Measurements from ENCODE around the gene HHEX. TPM values are rescaled to one million over a fixed set of nuclear protein-coding genes. Genes with fewer than 3 reads are reported as not detected.

Gene HHEX
- total and polyA plus RNA-seq, 4 donors, result 16.2 to 42.2 (median 34.2) TPM

DNA sequence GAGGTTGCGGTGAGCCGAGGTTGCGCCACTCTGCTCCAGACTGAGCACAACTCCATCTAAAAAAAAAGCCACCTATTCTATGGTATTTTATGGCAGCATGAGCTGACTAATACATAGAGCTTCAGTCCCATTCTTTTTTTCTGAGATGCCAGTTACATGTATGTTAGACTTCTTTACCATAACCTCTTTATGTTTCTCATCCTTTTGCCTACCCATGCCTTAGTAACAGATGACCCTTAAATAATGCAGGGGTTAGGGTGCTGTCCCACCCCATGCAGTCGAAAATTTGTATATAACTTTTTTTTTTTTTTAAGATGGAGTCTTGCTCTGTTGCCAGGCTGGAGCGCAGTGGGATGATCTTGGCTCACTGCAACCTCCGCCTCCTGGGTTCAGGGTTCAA lies 22.7 kb upstream of the HHEX start:
- TF ChIP-seq, protein P1, sequence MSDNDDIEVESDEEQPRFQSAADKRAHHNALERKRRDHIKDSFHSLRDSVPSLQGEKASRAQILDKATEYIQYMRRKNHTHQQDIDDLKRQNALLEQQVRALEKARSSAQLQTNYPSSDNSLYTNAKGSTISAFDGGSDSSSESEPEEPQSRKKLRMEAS (IDR thresholded peaks at IDR 0.05), result no peak
- TF ChIP-seq TAF1 (conservative IDR thresholded peaks at IDR 0.05), result no peak
- no peak for TF ChIP-seq RXRA (IDR thresholded peaks at IDR 0.05)
- TF ChIP-seq SP1 (IDR thresholded peaks at IDR 0.05), result no peak
- TF ChIP-seq HNF4A (conservative IDR thresholded peaks at IDR 0.05), result no peak
- TF ChIP-seq JUND (IDR thresholded peaks at IDR 0.05), result no peak
- TF ChIP-seq HNF4G (IDR thresholded peaks at IDR 0.05), result no peak
- no peak for TF ChIP-seq RAD21 (IDR thresholded peaks at IDR 0.05)
- no peak for TF ChIP-seq ZBTB33 (IDR thresholded peaks at IDR 0.05)
- TF ChIP-seq YY1 (IDR thresholded peaks at IDR 0.05), result no peak
- no peak for TF ChIP-seq FOXA1 (IDR thresholded peaks at IDR 0.05)
- TF ChIP-seq EGR1 (IDR thresholded peaks at IDR 0.05; ENCODE audit: low read depth in 2 of 2), result no peak
- TF ChIP-seq ATF3 (IDR thresholded peaks at IDR 0.05), result no peak
- TF ChIP-seq FOXA2 (IDR thresholded peaks at IDR 0.05), result no peak
- no peak for TF ChIP-seq GABPA (IDR thresholded peaks at IDR 0.05 in 1 of 2, conservative IDR thresholded peaks at IDR 0.05 in 1 of 2)
- no peak for TF ChIP-seq NR2F2 (IDR thresholded peaks at IDR 0.05)
- TF ChIP-seq, protein P2, sequence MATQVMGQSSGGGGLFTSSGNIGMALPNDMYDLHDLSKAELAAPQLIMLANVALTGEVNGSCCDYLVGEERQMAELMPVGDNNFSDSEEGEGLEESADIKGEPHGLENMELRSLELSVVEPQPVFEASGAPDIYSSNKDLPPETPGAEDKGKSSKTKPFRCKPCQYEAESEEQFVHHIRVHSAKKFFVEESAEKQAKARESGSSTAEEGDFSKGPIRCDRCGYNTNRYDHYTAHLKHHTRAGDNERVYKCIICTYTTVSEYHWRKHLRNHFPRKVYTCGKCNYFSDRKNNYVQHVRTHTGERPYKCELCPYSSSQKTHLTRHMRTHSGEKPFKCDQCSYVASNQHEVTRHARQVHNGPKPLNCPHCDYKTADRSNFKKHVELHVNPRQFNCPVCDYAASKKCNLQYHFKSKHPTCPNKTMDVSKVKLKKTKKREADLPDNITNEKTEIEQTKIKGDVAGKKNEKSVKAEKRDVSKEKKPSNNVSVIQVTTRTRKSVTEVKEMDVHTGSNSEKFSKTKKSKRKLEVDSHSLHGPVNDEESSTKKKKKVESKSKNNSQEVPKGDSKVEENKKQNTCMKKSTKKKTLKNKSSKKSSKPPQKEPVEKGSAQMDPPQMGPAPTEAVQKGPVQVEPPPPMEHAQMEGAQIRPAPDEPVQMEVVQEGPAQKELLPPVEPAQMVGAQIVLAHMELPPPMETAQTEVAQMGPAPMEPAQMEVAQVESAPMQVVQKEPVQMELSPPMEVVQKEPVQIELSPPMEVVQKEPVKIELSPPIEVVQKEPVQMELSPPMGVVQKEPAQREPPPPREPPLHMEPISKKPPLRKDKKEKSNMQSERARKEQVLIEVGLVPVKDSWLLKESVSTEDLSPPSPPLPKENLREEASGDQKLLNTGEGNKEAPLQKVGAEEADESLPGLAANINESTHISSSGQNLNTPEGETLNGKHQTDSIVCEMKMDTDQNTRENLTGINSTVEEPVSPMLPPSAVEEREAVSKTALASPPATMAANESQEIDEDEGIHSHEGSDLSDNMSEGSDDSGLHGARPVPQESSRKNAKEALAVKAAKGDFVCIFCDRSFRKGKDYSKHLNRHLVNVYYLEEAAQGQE (IDR thresholded peaks at IDR 0.05), result no peak
- Histone ChIP-seq H3K9ac (ENCODE audit: low read depth in 1 of 2, low read length in 2 of 2) (no peak overlapping the region), H3K27ac (ENCODE audit: low read depth in 1 of 2, low read length in 2 of 2) (no peak overlapping the region), H3K4me3 (ENCODE audit: low read depth in 1 of 3, low read length in 3 of 3) (no peak overlapping the region), H3K9me3 (ENCODE audit: control insufficient read depth in 4 of 4, low read length in 3 of 4) (peaks cover 0 to 8% (median under 1%) of the 10 kb centered on the region in 4 donors), H3K4me1 (ENCODE audit: control insufficient read depth in 4 of 4, insufficient read depth in 4 of 4, low read length in 3 of 4) (no peaks in the 10 kb centered on the region), H3K36me3 (ENCODE audit: control insufficient read depth in 4 of 4, insufficient read depth in 3 of 4, low read depth in 1 of 4, low read length in 3 of 4) (no peaks in the 10 kb centered on the region), H3K27me3 (ENCODE audit: control insufficient read depth in 4 of 4, insufficient read depth in 4 of 4, low read length in 3 of 4) (no peaks in the 10 kb centered on the region)
- WGBS, result 96% methylated on average over 6 of the region's 6 CpGs
- DNase-seq (ENCODE audit: low spot score), result no peak

GRCh38 chr10:92677708-92678107 lies 12.0 kb upstream of the HHEX start:
- no peak overlapping the region for H3K4me3 ChIP-seq (ENCODE audit: low read depth in 1 of 3, low read length in 3 of 3)
- H3K27ac ChIP-seq (ENCODE audit: low read depth in 1 of 2, low read length in 2 of 2), result no peak overlapping the region
- H3K9me3 ChIP-seq (ENCODE audit: control insufficient read depth in 4 of 4, low read length in 3 of 4), result no peaks in the 10 kb centered on the region
- H3K4me1 ChIP-seq (ENCODE audit: control insufficient read depth in 4 of 4, insufficient read depth in 4 of 4, low read length in 3 of 4), result no peaks in the 10 kb centered on the region
- H3K9ac ChIP-seq (ENCODE audit: low read depth in 1 of 2, low read length in 2 of 2), result no peak overlapping the region
- no peak for DNase-seq (ENCODE audit: low spot score)
- TF ChIP-seq, protein P2 (IDR thresholded peaks at IDR 0.05), result no peak
- no peak for TF ChIP-seq RAD21 (IDR thresholded peaks at IDR 0.05)
- no peak for TF ChIP-seq EGR1 (IDR thresholded peaks at IDR 0.05; ENCODE audit: low read depth in 2 of 2)
- H3K27me3 ChIP-seq (ENCODE audit: control insufficient read depth in 4 of 4, insufficient read depth in 4 of 4, low read length in 3 of 4), result no peaks in the 10 kb centered on the region
- H3K36me3 ChIP-seq (ENCODE audit: control insufficient read depth in 4 of 4, insufficient read depth in 3 of 4, low read depth in 1 of 4, low read length in 3 of 4), result no peaks in the 10 kb centered on the region
